ENCODE results near the gene TMEM243.

The TMEM243 gene

GRCh38 chr7:87171282-87171934, 48.1 kb downstream of the TMEM243 start:
- in situ Hi-C loops (cut with MboI; ENCODE audit: low pct_unique_long_range_greater_than_20kb, low sequenced_read_pairs, unreplicated experiment): no loop called here
- no peak for TF ChIP-seq CTCF (IDR thresholded peaks at IDR 0.05; ENCODE audit: extremely low read depth, insufficient read depth, missing control alignments)
- DNase-seq (ENCODE audit: low spot score): no peak

- no peak for DNase-seq (ENCODE audit: low spot score)
- in situ Hi-C loops (cut with MboI; ENCODE audit: low pct_unique_long_range_greater_than_20kb, low sequenced_read_pairs, unreplicated experiment): no loop called here
- TF ChIP-seq CTCF (IDR thresholded peaks at IDR 0.05; ENCODE audit: extremely low read depth, insufficient read depth, missing control alignments): no peak
These were observed 48.7 kb downstream of the TMEM243 start for GRCh38 chr7:87170828-87171227.

- no peak for TF ChIP-seq CTCF (IDR thresholded peaks at IDR 0.05; ENCODE audit: extremely low read depth, insufficient read depth, missing control alignments)
- no peak for DNase-seq (ENCODE audit: low spot score)
- in situ Hi-C loops (cut with MboI; ENCODE audit: low pct_unique_long_range_greater_than_20kb, low sequenced_read_pairs, unreplicated experiment): no loop called here
These were observed 55.1 kb downstream of the TMEM243 start for GRCh38 chr7:87164433-87164832.

GRCh38 chr7:87159538-87159937, 60.0 kb downstream of the TMEM243 start:
- in situ Hi-C loops (cut with MboI; ENCODE audit: low pct_unique_long_range_greater_than_20kb, low sequenced_read_pairs, unreplicated experiment): no loop called here
- no peak for TF ChIP-seq CTCF (IDR thresholded peaks at IDR 0.05; ENCODE audit: extremely low read depth, insufficient read depth, missing control alignments)
- no peak for DNase-seq (ENCODE audit: low spot score)

- TF ChIP-seq CTCF (IDR thresholded peaks at IDR 0.05; ENCODE audit: extremely low read depth, insufficient read depth, missing control alignments): no peak
- DNase-seq (ENCODE audit: low spot score): no peak
- in situ Hi-C loops (cut with MboI; ENCODE audit: low pct_unique_long_range_greater_than_20kb, low sequenced_read_pairs, unreplicated experiment): no loop called here
These were observed 62.8 kb downstream of the TMEM243 start for GRCh38 chr7:87156709-87157108.

GRCh38 chr7:87155788-87156187, 63.7 kb downstream of the TMEM243 start:
- in situ Hi-C loops (cut with MboI; ENCODE audit: low pct_unique_long_range_greater_than_20kb, low sequenced_read_pairs, unreplicated experiment): no loop called here
- no peak for TF ChIP-seq CTCF (IDR thresholded peaks at IDR 0.05; ENCODE audit: extremely low read depth, insufficient read depth, missing control alignments)
- no peak for DNase-seq (ENCODE audit: low spot score)
